Muscle layer of duodenum (tissue), 2 donors: ENCODE measurements around the gene BMP8B.
"Not testable (repeated sequence)": the region's sequence is repeated elsewhere in the genome, so short reads cannot be mapped to it uniquely, and the experiment has no call there.

ENCODE experiments used
- H3K27ac ChIP-seq: one replicate; pipeline ENCODE4 v1.7.0; 2013; ENCODE audit warnings: mild to moderate bottlenecking, low read length
- H3K27me3 ChIP-seq: one replicate; pipeline ENCODE4 v1.7.0; 2013; ENCODE audit warnings: low read depth, mild to moderate bottlenecking, control low read depth, low read length
- H3K36me3 ChIP-seq, 2 donors: one replicate each; pipeline ENCODE4 v1.7.0; 2013; ENCODE audit warnings: low read length in 2 of 2, control low read depth in 1 of 2, mild to moderate bottlenecking in 1 of 2; ENCODE audit not compliant: insufficient read depth in 2 of 2, control insufficient read depth in 1 of 2
- H3K4me1 ChIP-seq, 2 donors: one replicate each; pipeline ENCODE4 v1.7.0; 2013; ENCODE audit warnings: low read length in 2 of 2, mild to moderate bottlenecking in 2 of 2, control low read depth in 1 of 2, moderate library complexity in 1 of 2; ENCODE audit not compliant: insufficient read depth in 2 of 2, control insufficient read depth in 1 of 2
- H3K4me3 ChIP-seq, 2 donors: one replicate each; pipeline ENCODE4 v1.7.0; 2013; ENCODE audit warnings: low read length in 2 of 2, low read depth in 1 of 2, mild to moderate bottlenecking in 1 of 2
- H3K9me3 ChIP-seq, 2 donors: one replicate each; pipeline ENCODE4 v1.7.0; 2013; ENCODE audit warnings: low read length in 2 of 2, control low read depth in 1 of 2, mild to moderate bottlenecking in 1 of 2; ENCODE audit not compliant: control insufficient read depth in 1 of 2
- donor health status: healthy.

BMP8B gene

DNA sequence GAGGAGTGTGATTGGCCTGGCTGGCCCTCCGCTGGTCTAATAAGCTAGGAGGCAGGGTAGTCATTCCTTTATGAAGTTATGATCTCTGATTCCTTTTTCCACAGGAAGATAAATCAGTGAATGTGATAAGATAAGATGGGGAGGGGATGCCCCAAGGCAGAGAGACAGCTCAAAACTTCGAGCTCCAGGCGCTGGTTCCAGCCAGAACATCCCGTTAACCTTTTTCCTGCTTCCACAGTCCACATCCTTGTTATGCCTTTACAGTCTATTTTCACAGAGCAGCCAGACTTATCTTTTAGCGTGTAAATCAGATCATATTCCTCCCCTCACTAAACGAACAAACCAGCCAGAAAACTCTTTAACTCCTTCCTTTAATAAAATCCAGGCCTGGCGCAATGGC is 38.5 kb upstream of the BMP8B start:
- Histone ChIP-seq H3K27ac (no peak overlapping the region), H3K4me1 (no peaks in the 10 kb centered on the region), H3K4me3 (no peak overlapping the region), H3K36me3 (no peaks in the 10 kb centered on the region), H3K27me3 (no peaks in the 10 kb centered on the region), H3K9me3 (no peaks in the 10 kb centered on the region)

DNA sequence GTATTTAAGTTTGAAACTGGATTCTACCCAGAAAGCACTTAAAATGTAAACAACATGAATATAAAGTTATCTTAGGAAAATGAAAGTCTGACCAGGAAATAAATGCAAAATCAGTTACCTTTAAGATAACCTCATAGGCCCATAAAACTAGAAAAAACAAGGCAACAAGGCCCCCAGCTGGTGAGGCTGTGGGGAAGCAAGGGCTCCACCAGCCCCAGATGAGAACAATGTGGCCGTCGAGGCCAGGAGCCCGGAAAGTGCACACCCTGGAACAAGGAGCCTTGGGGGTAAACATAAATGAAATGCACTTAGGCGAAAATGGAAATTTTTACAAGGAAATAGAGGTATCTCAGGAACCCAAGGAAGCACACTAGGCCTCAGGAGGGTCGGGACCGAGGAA is 37.9 kb upstream of the BMP8B start:
- Histone ChIP-seq H3K36me3 (no peaks in the 10 kb centered on the region), H3K27me3 (no peaks in the 10 kb centered on the region), H3K9me3 (no peaks in the 10 kb centered on the region), H3K4me1 (no peaks in the 10 kb centered on the region), H3K4me3 (no peak overlapping the region), H3K27ac (no peak overlapping the region)

GRCh38 chr1:39825432-39825941 is 36.8 kb upstream of the BMP8B start:
- no peak overlapping the region for H3K27ac ChIP-seq
- H3K4me1 ChIP-seq = no peaks in the 10 kb centered on the region
- no peaks in the 10 kb centered on the region for H3K9me3 ChIP-seq
- no peaks in the 10 kb centered on the region for H3K36me3 ChIP-seq
- no peaks in the 10 kb centered on the region for H3K27me3 ChIP-seq
- H3K4me3 ChIP-seq = no peak overlapping the region

DNA sequence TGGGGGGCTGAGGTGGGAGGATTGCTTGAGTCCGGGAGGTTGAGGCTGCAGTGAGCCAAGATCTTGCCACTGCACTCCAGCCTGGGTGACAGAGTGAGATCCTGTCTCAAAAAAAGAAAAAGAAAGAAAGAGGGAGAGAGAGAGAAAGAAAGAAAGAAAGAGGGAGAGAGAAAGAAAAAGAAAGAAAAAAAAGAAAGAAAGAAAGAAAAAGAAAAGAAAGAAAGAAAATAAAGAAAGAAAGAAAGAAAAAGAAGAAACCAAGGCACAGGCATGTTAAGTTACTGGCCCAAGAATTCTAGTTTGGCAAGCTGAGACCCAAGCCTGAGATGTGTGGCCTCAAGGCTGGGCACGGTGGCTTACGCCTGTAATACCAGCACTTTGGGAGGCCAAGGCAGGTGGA is 34.8 kb upstream of the BMP8B start:
- not testable (repeated sequence) for H3K4me3 ChIP-seq, H3K9me3 ChIP-seq, H3K27me3 ChIP-seq, H3K36me3 ChIP-seq, H3K4me1 ChIP-seq, H3K27ac ChIP-seq

GRCh38 chr1:39822146-39822545 is 33.5 kb upstream of the BMP8B start:
- Histone ChIP-seq H3K4me3 (no peak overlapping the region), H3K27me3 (no peaks in the 10 kb centered on the region), H3K9me3 (no peaks in the 10 kb centered on the region), H3K36me3 (no peaks in the 10 kb centered on the region), H3K27ac (no peak overlapping the region), H3K4me1 (no peaks in the 10 kb centered on the region)

DNA sequence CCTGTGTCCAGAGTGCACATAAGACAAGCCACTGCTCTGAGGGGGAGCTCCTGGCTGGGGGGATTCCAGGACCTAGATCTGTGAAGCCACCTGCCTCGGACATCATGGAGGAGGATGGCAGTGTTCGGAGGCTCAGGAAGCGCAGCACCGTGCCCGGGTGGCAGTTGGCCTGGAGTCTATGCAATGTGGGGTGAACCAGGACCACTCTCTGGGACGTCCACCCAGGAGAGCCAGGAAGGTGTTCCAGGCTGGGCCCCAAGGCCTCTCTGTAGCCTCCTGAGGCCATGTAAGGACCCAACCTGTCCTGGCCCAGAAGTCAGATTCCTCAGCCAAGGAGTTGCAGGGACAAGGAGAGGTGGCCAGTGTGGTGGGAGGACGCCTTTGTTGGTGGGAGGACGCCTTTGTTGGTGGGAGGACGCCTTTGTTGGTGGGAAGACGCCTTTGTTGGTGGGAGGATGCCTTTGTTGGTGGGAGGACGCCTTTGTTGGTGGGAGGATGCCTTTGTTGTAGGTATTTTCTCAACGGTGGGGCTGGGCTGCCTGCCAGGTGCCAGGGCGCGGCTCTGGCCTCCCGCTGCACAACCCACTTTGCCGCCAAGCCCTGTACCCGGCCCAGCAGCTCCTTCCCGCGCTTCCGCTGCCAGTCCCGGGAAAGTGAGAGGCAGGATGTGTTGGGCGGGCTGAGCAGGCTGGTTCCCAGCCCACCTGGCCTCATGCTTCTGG is 30.6 kb upstream of the BMP8B start:
- H3K36me3 ChIP-seq = no peaks in the 10 kb centered on the region
- H3K27ac ChIP-seq = no peak overlapping the region

DNA sequence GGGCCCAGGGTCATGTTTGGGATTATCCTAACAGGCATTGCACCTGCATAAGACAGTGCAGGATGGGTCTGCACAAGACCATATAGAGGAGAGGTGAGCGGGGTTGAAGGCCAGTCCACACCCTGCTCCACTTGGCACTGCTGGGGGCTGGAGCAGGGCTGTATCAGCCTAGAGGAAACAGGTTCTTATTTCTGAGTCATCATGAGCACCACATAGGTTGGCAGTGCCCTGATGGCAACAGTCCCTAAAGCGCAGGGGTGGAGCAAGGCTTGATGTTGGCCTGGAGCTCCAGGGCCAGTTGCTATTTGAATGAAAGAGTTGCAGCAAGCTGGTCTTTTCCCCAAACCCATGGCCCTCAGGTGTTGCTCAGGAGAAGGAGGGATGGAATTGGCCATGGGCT is 29.8 kb upstream of the BMP8B start:
- Histone ChIP-seq H3K4me3 (no peak overlapping the region), H3K36me3 (no peaks in the 10 kb centered on the region), H3K27me3 (no peaks in the 10 kb centered on the region), H3K27ac (peak overlapping the region; percentile 27), H3K4me1 (no peaks in the 10 kb centered on the region), H3K9me3 (no peaks in the 10 kb centered on the region)

More for the DNA sequence above, 30.6 kb upstream of the BMP8B start:
- Histone ChIP-seq H3K4me1 (no peaks in the 10 kb centered on the region), H3K4me3 (no peak overlapping the region), H3K27me3 (no peaks in the 10 kb centered on the region), H3K9me3 (no peaks in the 10 kb centered on the region)

- H3K4me3 ChIP-seq, H3K36me3 ChIP-seq, H3K27me3 ChIP-seq, H3K9me3 ChIP-seq, H3K4me1 ChIP-seq: not testable (repeated sequence)
- H3K27ac ChIP-seq = peak overlapping the region; percentile 27
Measured at GRCh38 chr1:39817091-39817932, 28.6 kb upstream of the BMP8B start.

- H3K4me3 ChIP-seq = no peak overlapping the region
- no peaks in the 10 kb centered on the region for H3K27me3 ChIP-seq
- H3K36me3 ChIP-seq = no peaks in the 10 kb centered on the region
- no peaks in the 10 kb centered on the region for H3K9me3 ChIP-seq
- no peaks in the 10 kb centered on the region for H3K4me1 ChIP-seq
- H3K27ac ChIP-seq = no peak overlapping the region
Measured at GRCh38 chr1:39816415-39817090, 27.9 kb upstream of the BMP8B start.

- Histone ChIP-seq H3K27ac (no peak overlapping the region), H3K4me1 (no peaks in the 10 kb centered on the region), H3K36me3 (no peaks in the 10 kb centered on the region), H3K9me3 (no peaks in the 10 kb centered on the region), H3K4me3 (no peak overlapping the region), H3K27me3 (no peaks in the 10 kb centered on the region)
Measured at GRCh38 chr1:39812913-39813312, 24.2 kb upstream of the BMP8B start.

DNA sequence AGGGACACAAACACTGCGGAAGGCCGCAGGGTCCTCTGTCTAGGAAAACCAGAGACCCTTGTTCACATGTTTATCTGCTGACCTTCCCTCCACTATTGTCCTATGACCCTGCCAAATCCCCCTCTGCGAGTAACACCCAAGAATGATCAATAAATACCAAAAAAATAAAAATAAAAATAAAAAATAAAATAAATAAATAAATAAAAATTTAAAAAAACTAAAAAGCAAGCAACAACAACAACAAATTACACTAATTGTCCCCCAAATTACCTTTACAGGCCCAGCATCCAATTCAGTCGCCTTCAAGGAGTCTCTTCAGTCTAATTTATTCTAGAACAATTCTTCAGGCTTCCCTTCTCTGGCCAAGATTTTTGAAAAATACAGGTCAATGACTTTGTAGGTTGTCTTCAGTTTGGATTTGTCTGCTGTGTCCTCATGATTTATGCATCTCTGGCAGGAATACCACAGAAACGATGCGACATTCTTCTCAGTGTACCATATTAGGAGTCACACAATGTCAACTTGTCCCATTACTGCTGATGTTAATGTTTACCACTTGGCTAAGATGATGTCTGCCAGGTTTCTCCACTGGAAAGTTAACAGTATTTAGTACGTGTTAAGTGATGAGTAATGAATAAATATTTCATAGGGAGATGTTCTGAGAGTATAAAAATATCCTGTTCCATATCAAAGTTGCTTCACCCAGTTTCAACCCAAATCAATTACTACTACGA is 20.3 kb upstream of the BMP8B start:
- peaks cover 0 to 7% of the 10 kb centered on the region in 2 donors for H3K9me3 ChIP-seq
- no peak overlapping the region for H3K4me3 ChIP-seq
- H3K4me1 ChIP-seq = no peaks in the 10 kb centered on the region
- H3K36me3 ChIP-seq = no peaks in the 10 kb centered on the region
- H3K27ac ChIP-seq = no peak overlapping the region
- no peaks in the 10 kb centered on the region for H3K27me3 ChIP-seq
